KOPT-K1 (cell line): Measurements from ENCODE around the gene DTNA.
"Not testable (repeated sequence)": the region's sequence is repeated elsewhere in the genome, so short reads cannot be mapped to it uniquely, and the experiment has no call there.

Source experiments
- H3K27ac ChIP-seq: fragments of 200-600 bp; sonication (generic); 2 replicates; pipeline ENCODE4 v1.5.1; 2016; ENCODE audit warnings: antibody characterized with exemption, mild to moderate bottlenecking, low read depth, low read length; ENCODE audit not compliant: poor library complexity, severe bottlenecking
- H3K36me3 ChIP-seq: fragments of 200-600 bp; sonication (generic); 2 replicates; pipeline ENCODE4 v1.5.1; 2017; ENCODE audit warnings: antibody characterized with exemption, mild to moderate bottlenecking, low read length, moderate library complexity; ENCODE audit not compliant: insufficient read depth
- H3K9me3 ChIP-seq: fragments of 200-600 bp; sonication (generic); 2 replicates; pipeline ENCODE4 v1.5.1; 2017; ENCODE audit warnings: antibody characterized with exemption, low read length, mild to moderate bottlenecking; ENCODE audit not compliant: insufficient read depth, poor library complexity, severe bottlenecking

The DTNA gene

GRCh38 chr18:34707670-34708069 lies 2.4 kb upstream of the DTNA start:
- H3K36me3 ChIP-seq, result no peaks in the 10 kb centered on the region
- H3K9me3 ChIP-seq, result no peaks in the 10 kb centered on the region
- no peak overlapping the region for H3K27ac ChIP-seq

GRCh38 chr18:34709104-34709503 lies 994 bp upstream of the DTNA start:
- Histone ChIP-seq H3K36me3 (no peaks in the 10 kb centered on the region), H3K27ac (no peak overlapping the region), H3K9me3 (no peaks in the 10 kb centered on the region)

GRCh38 chr18:34710458-34710914 lies 388 bp downstream of the DTNA start:
- Histone ChIP-seq H3K9me3 (no peaks in the 10 kb centered on the region), H3K27ac (no peak overlapping the region), H3K36me3 (no peaks in the 10 kb centered on the region)

- H3K27ac ChIP-seq, result no peak overlapping the region
- no peaks in the 10 kb centered on the region for H3K9me3 ChIP-seq
- H3K36me3 ChIP-seq, result no peaks in the 10 kb centered on the region
Observed at GRCh38 chr18:34710934-34711333, 836 bp downstream of the DTNA start.

- H3K36me3 ChIP-seq, H3K27ac ChIP-seq, H3K9me3 ChIP-seq: not testable (repeated sequence)
Observed at GRCh38 chr18:34716111-34716510, 6.0 kb downstream of the DTNA start.

- no peaks in the 10 kb centered on the region for H3K36me3 ChIP-seq
- no peaks in the 10 kb centered on the region for H3K9me3 ChIP-seq
- no peak overlapping the region for H3K27ac ChIP-seq
Observed at GRCh38 chr18:34718610-34719009, 8.5 kb downstream of the DTNA start.

GRCh38 chr18:34720220-34720619 lies 10.1 kb downstream of the DTNA start:
- Histone ChIP-seq H3K27ac (no peak overlapping the region), H3K9me3 (no peaks in the 10 kb centered on the region), H3K36me3 (no peaks in the 10 kb centered on the region)

- no peak overlapping the region for H3K27ac ChIP-seq
- no peaks in the 10 kb centered on the region for H3K36me3 ChIP-seq
- no peaks in the 10 kb centered on the region for H3K9me3 ChIP-seq
Observed at GRCh38 chr18:34723143-34723542, 13.0 kb downstream of the DTNA start.

GRCh38 chr18:34725737-34726136 lies 15.6 kb downstream of the DTNA start:
- H3K9me3 ChIP-seq, H3K36me3 ChIP-seq, H3K27ac ChIP-seq: not testable (repeated sequence)

- H3K27ac ChIP-seq, result no peak overlapping the region
- no peaks in the 10 kb centered on the region for H3K9me3 ChIP-seq
- no peaks in the 10 kb centered on the region for H3K36me3 ChIP-seq
Observed at GRCh38 chr18:34726286-34727004, 16.3 kb downstream of the DTNA start.

GRCh38 chr18:34729264-34729663 lies 19.2 kb downstream of the DTNA start:
- no peaks in the 10 kb centered on the region for H3K9me3 ChIP-seq
- H3K36me3 ChIP-seq, result no peaks in the 10 kb centered on the region
- H3K27ac ChIP-seq, result no peak overlapping the region

GRCh38 chr18:34729740-34730355 lies 19.8 kb downstream of the DTNA start:
- Histone ChIP-seq H3K36me3 (no peaks in the 10 kb centered on the region), H3K9me3 (no peaks in the 10 kb centered on the region), H3K27ac (no peak overlapping the region)

- no peaks in the 10 kb centered on the region for H3K36me3 ChIP-seq
- H3K27ac ChIP-seq, result no peak overlapping the region
- no peaks in the 10 kb centered on the region for H3K9me3 ChIP-seq
Observed at GRCh38 chr18:34730774-34731173, 20.7 kb downstream of the DTNA start.

- H3K36me3 ChIP-seq, result no peaks in the 10 kb centered on the region
- H3K9me3 ChIP-seq, result no peaks in the 10 kb centered on the region
Observed at GRCh38 chr18:34734056-34734455, 24.0 kb downstream of the DTNA start.

GRCh38 chr18:34734526-34734925 lies 24.4 kb downstream of the DTNA start:
- not testable (repeated sequence) for H3K27ac ChIP-seq, H3K9me3 ChIP-seq, H3K36me3 ChIP-seq

More at GRCh38 chr18:34734056-34734455, 24.0 kb downstream of the DTNA start:
- H3K27ac ChIP-seq, result no peak overlapping the region
